Activated CD4-positive, CD25-positive, alpha-beta regulatory T cell treated with anti-CD3 and anti-CD28 coated beads, Interleukin-2, amount 50 U/mL, for 24 hours (primary cell): ENCODE data around the gene FOXO6.

ENCODE experiments used
- ATAC-seq, 2 donors: fragments of 150-1000 bp; cut with Tn5 transposase; one replicate each; pipeline ENCODE4 v1.10.0; 2021; ENCODE audit warnings: mild to moderate bottlenecking in 1 of 2, moderate library complexity in 1 of 2

The FOXO6 gene

GRCh38 chr1:41360786-41361494 lies at the start of gene FOXO6:
Gene FOXO6 (plus strand): TSS chr1:41361434.
- ATAC-seq: peak; percentile 94

GRCh38 chr1:41312991-41313645 lies 48.1 kb upstream of the FOXO6 start:
- ATAC-seq: no peak

GRCh38 chr1:41313661-41314131 lies 47.5 kb upstream of the FOXO6 start:
- ATAC-seq: no peak

- no peak for ATAC-seq
Observed at GRCh38 chr1:41314376-41315145, 46.7 kb upstream of the FOXO6 start.

- no peak for ATAC-seq
Observed at GRCh38 chr1:41315146-41315822, 46.0 kb upstream of the FOXO6 start.

GRCh38 chr1:41315871-41316270 lies 45.4 kb upstream of the FOXO6 start:
- no peak for ATAC-seq

GRCh38 chr1:41317361-41317760 lies 43.9 kb upstream of the FOXO6 start:
- no peak for ATAC-seq

- no peak for ATAC-seq
Observed at GRCh38 chr1:41318135-41318534, 43.1 kb upstream of the FOXO6 start.

- no peak for ATAC-seq
Observed at GRCh38 chr1:41319106-41319755, 42.0 kb upstream of the FOXO6 start.

- ATAC-seq: no peak
Observed at GRCh38 chr1:41319807-41320711, 41.2 kb upstream of the FOXO6 start.

- no peak for ATAC-seq
Observed at GRCh38 chr1:41320895-41321676, 40.1 kb upstream of the FOXO6 start.

GRCh38 chr1:41322101-41322661 lies 39.1 kb upstream of the FOXO6 start:
- no peak for ATAC-seq

- peak in 1 of 2 donors; percentile 48 for ATAC-seq
Observed at GRCh38 chr1:41322835-41323234, 38.4 kb upstream of the FOXO6 start.

GRCh38 chr1:41323243-41323642 lies 38.0 kb upstream of the FOXO6 start:
- ATAC-seq: no peak

GRCh38 chr1:41325801-41326200 lies 35.4 kb upstream of the FOXO6 start:
- no peak for ATAC-seq

GRCh38 chr1:41327383-41327999 lies 33.7 kb upstream of the FOXO6 start:
- ATAC-seq: no peak

- no peak for ATAC-seq
Observed at GRCh38 chr1:41328001-41328615, 33.1 kb upstream of the FOXO6 start.

- ATAC-seq: no peak
Observed at GRCh38 chr1:41328780-41329640, 32.2 kb upstream of the FOXO6 start.
